IMR-90 (cell line): ENCODE results near the gene DTNA. TPM values are rescaled to one million over a fixed set of nuclear protein-coding genes. Genes with fewer than 3 reads are reported as not detected.
A peak's percentile ranks its signal among the peaks of the same experiment; 100 is the strongest.

Source experiments
- ATAC-seq: fragments of 200-7000 bp; cut with Tn5 transposase; 2 replicates; pipeline ENCODE4 v1.9.1; 2020; ENCODE audit warnings: low read depth, mild to moderate bottlenecking, moderate library complexity
- BruUV-seq: library from RNA; stranded (reverse); fragments of 400-500 nt; replicated peaks from 2 replicates; lab custom pipeline; 2021; lab: Mats Ljungman, UMichigan
- CTCF ChIA-PET: fragments of 300-600 bp; formaldehyde crosslinking; extraction: SDS; loops from one replicate; lab custom pipeline; 2021; ENCODE audit warnings: antibody characterized with exemption; lab: Yijun Ruan, JAX
- POLR2A ChIA-PET: fragments of 300-600 bp; sonication (Branson Sonifier 250); formaldehyde crosslinking; loops from one replicate; lab custom pipeline; 2022; ENCODE audit warnings: antibody characterized with exemption; ENCODE audit not compliant: unreplicated experiment; lab: Charles Lee
- DNase-seq: peaks from one replicate; pipeline ENCODE4 v3.0.0; 2013
- H2AFZ ChIP-seq: replicated peaks from 2 replicates; pipeline ENCODE3; 2013; ENCODE audit warnings: low read length, mild to moderate bottlenecking; ENCODE audit not compliant: poor library complexity
- H2AK5ac ChIP-seq: 2 replicates; pipeline ENCODE4 v1.6.1; 2013; ENCODE audit warnings: low read depth, low read length, inconsistent platforms
- H2AK9ac ChIP-seq: replicated peaks from 2 replicates; pipeline ENCODE3; 2013; ENCODE audit warnings: mild to moderate bottlenecking, low read depth, low read length, moderate library complexity; ENCODE audit not compliant: poor library complexity
- H2BK120ac ChIP-seq: 2 replicates; pipeline ENCODE4 v1.6.1; 2013; ENCODE audit warnings: low read depth, low read length, inconsistent platforms
- H2BK15ac ChIP-seq: 3 replicates; pipeline ENCODE4 v1.6.1; 2013; ENCODE audit warnings: low read depth, low read length, inconsistent platforms
- H2BK20ac ChIP-seq: 2 replicates; pipeline ENCODE4 v1.6.1; 2013; ENCODE audit warnings: low read depth, mild to moderate bottlenecking, inconsistent platforms, low read length, moderate library complexity
- H2BK5ac ChIP-seq: 2 replicates; pipeline ENCODE4 v1.6.1; 2013; ENCODE audit warnings: mild to moderate bottlenecking, low read depth, low read length, inconsistent platforms; ENCODE audit not compliant: poor library complexity, severe bottlenecking
- H3K14ac ChIP-seq: replicated peaks from 2 replicates; pipeline ENCODE4 v1.6.1; 2013; ENCODE audit warnings: low read depth, low read length, inconsistent platforms
- H3K18ac ChIP-seq: 2 replicates; pipeline ENCODE4 v1.6.1; 2013; ENCODE audit warnings: low read depth, low read length, control low read depth
- H3K23ac ChIP-seq: 2 replicates; pipeline ENCODE4 v1.6.1; 2013; ENCODE audit warnings: low read depth, low read length, inconsistent platforms
- H3K27ac ChIP-seq: 2 replicates; pipeline ENCODE4 v1.5.1; 2013; ENCODE audit warnings: mild to moderate bottlenecking, control low read depth, low read length; ENCODE audit not compliant: insufficient read depth
- H3K27me3 ChIP-seq: 2 replicates; pipeline ENCODE4 v1.6.1; 2013; ENCODE audit warnings: low read length; ENCODE audit not compliant: control insufficient read depth, insufficient read depth
- H3K36me3 ChIP-seq: 2 replicates; pipeline ENCODE4 v1.6.1; 2013; ENCODE audit warnings: low read length, mixed read lengths; ENCODE audit not compliant: control insufficient read depth, insufficient read depth
- H3K4ac ChIP-seq: 2 replicates; pipeline ENCODE4 v1.6.1; 2013; ENCODE audit warnings: low read depth, low read length, inconsistent platforms
- H3K4me1 ChIP-seq: 2 replicates; pipeline ENCODE4 v1.6.1; 2013; ENCODE audit warnings: low read length, mixed read lengths; ENCODE audit not compliant: control insufficient read depth, insufficient read depth
- H3K4me2 ChIP-seq: 2 replicates; pipeline ENCODE4 v1.6.1; 2013; ENCODE audit warnings: low read depth, mild to moderate bottlenecking, control low read depth, low read length, moderate library complexity
- H3K4me3 ChIP-seq: 2 replicates; pipeline ENCODE4 v1.5.1; 2013; ENCODE audit warnings: low read depth, mild to moderate bottlenecking, control low read depth, low read length, moderate library complexity; ENCODE audit not compliant: insufficient read depth
- H3K56ac ChIP-seq: 2 replicates; pipeline ENCODE4 v1.6.1; 2013; ENCODE audit warnings: low read length, inconsistent platforms; ENCODE audit not compliant: insufficient read depth; ENCODE audit errors: extremely low read depth
- H3K79me1 ChIP-seq, 2 experiments: 2 replicates each; pipeline ENCODE4 v1.6.1; 2013; ENCODE audit warnings: low read length in 2 of 2, inconsistent platforms in 1 of 2, low read depth in 1 of 2
- H3K9ac ChIP-seq: 2 replicates; pipeline ENCODE4 v1.6.1; 2013; ENCODE audit warnings: low read depth, low read length, control low read depth
- H3K9me1 ChIP-seq: 2 replicates; pipeline ENCODE4 v1.6.1; 2013; ENCODE audit warnings: low read length, inconsistent platforms; ENCODE audit not compliant: insufficient read depth
- H3K9me3 ChIP-seq: 2 replicates; pipeline ENCODE4 v1.6.1; 2013; ENCODE audit warnings: low read length; ENCODE audit not compliant: control insufficient read depth, insufficient read depth
- H4K20me1 ChIP-seq: 2 replicates; pipeline ENCODE4 v1.6.1; 2013; ENCODE audit warnings: low read length, inconsistent platforms; ENCODE audit not compliant: insufficient read depth
- H4K5ac ChIP-seq: 2 replicates; pipeline ENCODE4 v1.6.1; 2013; ENCODE audit warnings: mild to moderate bottlenecking, low read depth, low read length, control low read depth
- H4K8ac ChIP-seq, 2 experiments: 2 replicates each; pipeline ENCODE4 v1.6.1; 2013; ENCODE audit warnings: low read depth in 2 of 2, low read length in 2 of 2, control low read depth in 1 of 2, inconsistent platforms in 1 of 2
- H4K91ac ChIP-seq: 2 replicates; pipeline ENCODE4 v1.6.1; 2013; ENCODE audit warnings: low read depth, low read length, inconsistent platforms; ENCODE audit not compliant: insufficient read depth
- CHD1 ChIP-seq: IDR thresholded peaks from 2 replicates; pipeline ENCODE4 v1.6.1; 2012; ENCODE audit warnings: low read depth, low read length, improper control_type of control experiment
- ELK1 ChIP-seq: fragments of 150-350 bp; IDR thresholded peaks from 2 replicates; pipeline ENCODE4 v1.6.1; 2016; ENCODE audit warnings: low read depth, mild to moderate bottlenecking, low read length, moderate library complexity, borderline replicate concordance
- NFE2L2 ChIP-seq: fragments of 150-350 bp; IDR thresholded peaks from 2 replicates; pipeline ENCODE4 v1.6.1; 2016; ENCODE audit warnings: low read depth, mild to moderate bottlenecking, low read length
- WGBS, 2 experiments: methylation state at CpG; one replicate each; pipeline versions ENCODE4 v1.1.5 to v1.1.7; 2013; ENCODE audit warnings: missing lambda C conversion rate in 2 of 2; ENCODE audit not compliant: insufficient read length in 1 of 2; ENCODE audit errors: extremely low coverage in 2 of 2; 5-methylcytosine and 5-hydroxymethylcytosine counted together
- dilution Hi-C: fragments of 300-500 bp; cut with HindIII; formaldehyde crosslinking; loops from one replicate; pipeline ENCODE4 v1.14.3; 2018; ENCODE audit warnings: low sequenced_read_pairs; ENCODE audit not compliant: unreplicated experiment
- in situ Hi-C: fragments of 300-500 bp; cut with MboI; formaldehyde crosslinking; loops from 3 replicates; pipeline ENCODE4 v1.14.3; 2019; ENCODE audit warnings: low sequenced_read_pairs, inconsistent platforms, mixed read lengths
- intact Hi-C: fragments of 100-400 bp; cut with micrococcal nuclease; formaldehyde crosslinking; loops from 2 replicates; pipeline ENCODE4 v1.10.0; 2022
- polyA plus RNA-seq, 3 experiments: library from polyadenylated mRNA; depleted of rRNA; stranded (reverse); fragments of >200 nt; gene quantifications; 2 replicates each; pipeline ENCODE4 v1.2.3, GENCODE V29; 2012; ENCODE audit warnings: low replicate concordance in 1 of 3
- total RNA-seq: library from RNA; depleted of rRNA; stranded (reverse); fragments of >200 nt; gene quantifications from 2 replicates; pipeline ENCODE4 v1.2.3, GENCODE V29; 2012

The DTNA gene
- total and polyA plus RNA-seq, 2 of the 4 experiments (the other 2 are of a cell fraction) = 9.5 to 10.8 TPM

GRCh38 chr18:34794348-34794747 is 84.2 kb downstream of the DTNA start:
- Histone ChIP-seq H3K18ac (no peak overlapping the region), H3K36me3 (no peaks in the 10 kb centered on the region), H4K5ac (no peak overlapping the region), H2BK20ac (no peak overlapping the region), H2BK120ac (no peak overlapping the region), H3K4me2 (no peak overlapping the region), H2BK15ac (no peak overlapping the region), H4K8ac (no peak overlapping the region), H2AK9ac (no peak overlapping the region), H3K4ac (no peak overlapping the region), H3K14ac (no peak overlapping the region), H3K4me1 (peaks cover 1% of the 10 kb centered on the region), H3K27ac (no peak overlapping the region), H4K20me1 (no peaks in the 10 kb centered on the region), H3K79me1 (no peaks in the 10 kb centered on the region), H3K56ac (no peak overlapping the region), H3K4me3 (no peak overlapping the region), H3K27me3 (no peaks in the 10 kb centered on the region), H3K9ac (no peak overlapping the region), H3K9me3 (no peaks in the 10 kb centered on the region), H2AK5ac (no peak overlapping the region), H3K9me1 (no peaks in the 10 kb centered on the region), H3K23ac (no peak overlapping the region), H2BK5ac (no peak overlapping the region), H2AFZ (no peak overlapping the region), H4K91ac (no peak overlapping the region)
- CTCF ChIA-PET = no interaction called here
- in situ Hi-C loops = loop anchor here (25.0 kb wide), 1 partner anchor 682 kb away; no protein-coding TSS in a partner anchor
- intact Hi-C loops = no loop called here
- POLR2A ChIA-PET = no interaction called here
- DNase-seq (no peak), ATAC-seq (no peak)
- WGBS, 2 experiments = no CpG with 5 or more reads among the region's 3 CpGs
- TF ChIP-seq NFE2L2 (0 out of 2 replicates have a peak, but pooled peaks have one; percentile 11), ELK1 (no peak), CHD1 (no peak)
- dilution Hi-C loops = no loop called here
- BruUV-seq = no TSS peak
